ENCODE data around the gene FAM3A. TPM values are rescaled to one million over a fixed set of nuclear protein-coding genes. Genes with fewer than 3 reads are reported as not detected.
"Not testable (repeated sequence)": the region's sequence is repeated elsewhere in the genome, so short reads cannot be mapped to it uniquely, and the experiment has no call there.

Gene FAM3A
- total RNA-seq, 2 experiments from 2014 or later: 17.8 to 21.4 TPM

DNA sequence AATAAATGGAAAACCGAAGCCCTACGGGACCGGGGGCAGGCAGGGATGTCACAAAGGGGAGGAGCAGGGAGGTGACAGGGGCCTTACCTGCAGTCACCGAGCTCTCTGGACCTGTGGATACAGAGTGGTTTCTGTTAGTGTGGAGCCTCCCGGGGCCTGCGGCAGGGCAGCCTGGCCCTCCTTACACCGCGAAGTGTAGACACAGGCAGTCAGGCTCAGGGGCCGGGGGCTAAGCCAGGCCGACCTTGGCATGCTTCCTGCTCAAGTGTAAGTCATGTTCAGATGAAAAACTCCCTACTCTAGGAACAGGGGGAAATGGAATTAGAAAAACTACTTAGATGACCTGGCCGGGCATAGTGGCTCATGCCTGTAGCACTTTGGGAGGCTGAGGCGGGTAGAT lies 4.3 kb downstream of the FAM3A start:
- no peaks in the 10 kb centered on the region for H3K9me3 Mint-ChIP-seq

DNA sequence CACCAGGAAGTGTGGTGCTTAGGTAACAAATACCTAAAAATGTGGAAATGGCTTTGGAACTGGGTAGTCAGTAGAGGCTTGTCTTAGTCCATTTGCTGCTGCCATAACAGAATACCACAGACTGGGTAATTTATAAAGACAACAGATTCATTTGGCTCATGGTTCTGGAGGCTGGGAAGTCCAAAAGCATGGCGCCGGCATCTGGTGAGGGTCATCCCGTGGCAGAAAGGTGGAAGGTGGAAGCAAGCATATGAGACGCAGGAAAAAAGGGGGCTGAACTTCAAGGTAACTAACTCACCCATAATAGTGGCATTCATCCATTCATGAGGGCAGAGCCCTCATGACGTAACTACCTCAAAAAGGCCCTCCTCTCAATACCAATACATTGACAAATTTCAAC lies 6.6 kb downstream of the FAM3A start:
- peaks cover 19% of the 10 kb centered on the region for H3K4me1 Mint-ChIP-seq (ENCODE audit: low read depth)
- DNase-seq: no peak
- intact Hi-C loops (cut with micrococcal nuclease): no loop called here
- no peaks in the 10 kb centered on the region for H3K9me3 Mint-ChIP-seq
- H3K36me3 Mint-ChIP-seq (ENCODE audit: low read depth): peaks cover 13% of the 10 kb centered on the region
- no peak overlapping the region for H3K4me3 Mint-ChIP-seq
- CTCF ChIA-PET: no interaction called here
- no peak overlapping the region for H3K27ac Mint-ChIP-seq
- H3K27me3 Mint-ChIP-seq (ENCODE audit: low read depth): no peaks in the 10 kb centered on the region

More for the DNA sequence above, 4.3 kb downstream of the FAM3A start:
- intact Hi-C loops (cut with micrococcal nuclease): no loop called here
- Mint-ChIP-seq H3K27ac (peak overlapping the region; percentile 36), H3K36me3 (ENCODE audit: low read depth) (peaks cover 13% of the 10 kb centered on the region), H3K4me1 (ENCODE audit: low read depth) (peaks cover 24% of the 10 kb centered on the region), H3K4me3 (no peak overlapping the region), H3K27me3 (ENCODE audit: low read depth) (no peaks in the 10 kb centered on the region)
- DNase-seq: no peak
- CTCF ChIA-PET: no interaction called here

DNA sequence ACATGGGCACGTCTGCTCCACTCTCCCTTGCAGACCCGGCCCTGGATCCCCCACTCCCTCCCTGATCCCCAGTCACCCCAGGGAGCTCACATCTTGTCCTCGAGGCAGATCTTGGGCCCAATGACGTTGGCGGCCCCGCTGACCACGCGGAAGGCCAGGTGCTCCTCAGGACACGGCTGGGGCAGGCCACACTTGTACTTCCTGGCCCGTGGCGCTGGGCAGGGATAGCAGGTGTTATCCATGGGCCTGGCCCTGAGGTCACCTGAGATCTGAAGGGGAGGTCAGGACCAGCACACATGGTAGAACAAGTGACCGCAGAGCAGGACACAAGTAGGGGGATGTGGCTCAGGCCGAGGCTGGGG lies 7.7 kb downstream of the FAM3A start:
- Mint-ChIP-seq H3K27ac (peak overlapping the region; percentile 46), H3K4me1 (ENCODE audit: low read depth) (peaks cover 13% of the 10 kb centered on the region), H3K9me3 (no peaks in the 10 kb centered on the region), H3K36me3 (ENCODE audit: low read depth) (peaks cover 13% of the 10 kb centered on the region), H3K27me3 (ENCODE audit: low read depth) (no peaks in the 10 kb centered on the region), H3K4me3 (no peak overlapping the region)
- intact Hi-C loops (cut with micrococcal nuclease): no loop called here
- CTCF ChIA-PET: no interaction called here
- no peak for DNase-seq

DNA sequence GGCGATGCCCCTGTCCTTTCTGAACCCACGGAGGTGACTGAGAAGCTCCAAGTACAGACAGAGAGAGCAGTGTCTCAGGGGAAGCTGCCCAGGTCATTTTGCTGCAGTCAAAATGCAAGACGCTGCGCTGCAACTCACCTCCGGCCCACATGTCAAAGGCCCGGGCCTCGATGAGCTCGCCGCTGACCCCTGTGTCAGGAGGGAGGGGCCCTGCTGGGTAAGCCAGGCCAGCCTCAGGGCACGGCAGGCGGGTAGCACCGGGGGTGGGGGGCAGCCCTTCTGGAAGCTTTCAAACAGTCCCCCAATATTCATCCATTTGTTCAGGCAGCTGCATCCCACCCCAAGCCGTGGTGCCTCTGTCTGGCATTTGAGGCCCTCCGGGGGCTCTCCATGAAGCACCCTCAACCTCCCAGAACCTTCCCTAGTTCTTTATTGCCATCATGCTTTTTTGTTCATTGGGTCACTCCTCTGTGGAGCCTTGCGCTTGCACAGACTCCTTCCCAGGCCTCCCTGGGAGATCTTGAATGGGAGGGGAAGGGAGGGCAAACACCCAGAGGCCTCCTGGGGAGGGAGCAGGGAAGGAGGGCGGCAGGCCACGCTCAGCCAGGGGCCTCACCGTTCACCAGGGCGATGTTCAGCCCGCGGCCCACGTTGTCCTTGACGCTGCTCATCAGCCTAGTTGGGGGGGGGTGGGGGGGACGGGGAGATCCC lies 8.2 kb downstream of the FAM3A start:
- H3K27ac Mint-ChIP-seq: no peak overlapping the region
- CTCF ChIA-PET: no interaction called here
- peaks cover 12% of the 10 kb centered on the region for H3K4me1 Mint-ChIP-seq (ENCODE audit: low read depth)
- no peaks in the 10 kb centered on the region for H3K9me3 Mint-ChIP-seq
- no peak overlapping the region for H3K4me3 Mint-ChIP-seq
- H3K36me3 Mint-ChIP-seq (ENCODE audit: low read depth): peaks cover 13% of the 10 kb centered on the region
- intact Hi-C loops (cut with micrococcal nuclease): no loop called here
- no peak for DNase-seq
- no peaks in the 10 kb centered on the region for H3K27me3 Mint-ChIP-seq (ENCODE audit: low read depth)

DNA sequence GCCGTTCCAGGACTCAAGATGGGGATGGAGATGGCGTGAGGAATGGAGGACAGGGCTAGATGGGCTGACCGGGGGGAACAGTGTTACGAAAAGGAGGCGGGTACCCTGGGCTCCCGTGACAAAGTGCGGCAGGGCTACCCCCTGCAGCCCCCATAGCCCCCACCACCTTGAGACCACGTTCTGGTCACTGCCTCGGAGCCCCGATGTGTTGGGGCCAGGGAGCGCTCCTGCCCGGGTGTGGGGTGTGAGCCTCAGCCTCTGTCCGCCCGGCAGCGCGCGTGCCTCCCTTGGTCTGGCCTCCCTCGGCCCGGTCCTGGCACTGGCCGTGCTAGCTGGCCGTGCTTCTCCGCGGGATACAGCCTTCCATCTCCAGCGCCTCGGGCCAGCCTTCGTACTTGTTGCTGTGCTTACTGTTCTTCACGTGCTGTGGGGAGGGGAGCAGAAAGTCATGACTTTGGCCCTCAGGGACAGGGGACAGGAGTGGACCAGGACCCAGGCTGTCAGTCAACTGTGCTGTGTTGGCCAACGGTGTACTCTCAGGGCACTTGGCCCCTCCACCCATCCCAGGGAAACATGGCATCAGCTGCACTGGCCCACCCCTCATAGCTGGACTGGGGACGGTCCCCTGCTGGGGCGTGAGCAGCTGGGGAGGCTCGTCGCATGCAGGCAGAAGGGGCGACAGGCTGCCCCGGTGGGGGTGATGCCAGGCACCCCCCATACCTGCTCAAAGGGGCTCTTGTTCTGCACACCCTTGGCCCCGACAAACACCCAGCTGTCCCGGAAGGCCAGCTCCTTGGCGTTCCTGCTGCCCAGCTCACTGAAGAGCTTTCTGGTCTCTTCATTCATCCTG lies 9.3 kb downstream of the FAM3A start:
- intact Hi-C loops (cut with micrococcal nuclease): no loop called here
- Mint-ChIP-seq H3K27ac (no peak overlapping the region), H3K27me3 (ENCODE audit: low read depth) (no peaks in the 10 kb centered on the region), H3K4me3 (no peak overlapping the region), H3K9me3 (no peaks in the 10 kb centered on the region), H3K4me1 (ENCODE audit: low read depth) (peaks cover 2% of the 10 kb centered on the region), H3K36me3 (ENCODE audit: low read depth) (peaks cover 13% of the 10 kb centered on the region)
- CTCF ChIA-PET: no interaction called here
- no peak for DNase-seq

DNA sequence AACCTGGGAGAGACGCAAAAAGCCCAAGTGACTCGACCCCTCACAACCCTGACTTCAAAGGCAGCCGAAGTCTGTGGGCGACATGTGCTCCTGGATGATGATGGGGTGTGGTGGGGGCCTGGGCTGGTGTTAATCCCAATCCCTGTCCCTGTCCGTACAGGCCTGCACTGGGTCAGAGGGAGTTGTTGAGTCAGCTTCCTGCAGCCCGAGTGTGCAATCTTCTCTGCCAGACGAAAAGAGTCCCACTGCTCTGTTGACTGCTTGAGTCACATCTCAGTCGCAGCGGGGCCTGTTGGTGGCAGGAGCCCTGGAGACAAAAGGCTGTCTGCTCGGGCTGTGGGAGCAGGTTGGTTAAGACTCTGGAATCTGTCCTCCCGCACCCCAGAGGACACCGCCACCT lies 10.3 kb downstream of the FAM3A start:
- Mint-ChIP-seq H3K4me3 (no peak overlapping the region), H3K27ac (no peak overlapping the region), H3K4me1 (ENCODE audit: low read depth) (no peaks in the 10 kb centered on the region), H3K27me3 (ENCODE audit: low read depth) (no peaks in the 10 kb centered on the region), H3K9me3 (no peaks in the 10 kb centered on the region), H3K36me3 (ENCODE audit: low read depth) (peaks cover 10% of the 10 kb centered on the region)
- CTCF ChIA-PET: no interaction called here
- no peak for DNase-seq
- intact Hi-C loops (cut with micrococcal nuclease): no loop called here

DNA sequence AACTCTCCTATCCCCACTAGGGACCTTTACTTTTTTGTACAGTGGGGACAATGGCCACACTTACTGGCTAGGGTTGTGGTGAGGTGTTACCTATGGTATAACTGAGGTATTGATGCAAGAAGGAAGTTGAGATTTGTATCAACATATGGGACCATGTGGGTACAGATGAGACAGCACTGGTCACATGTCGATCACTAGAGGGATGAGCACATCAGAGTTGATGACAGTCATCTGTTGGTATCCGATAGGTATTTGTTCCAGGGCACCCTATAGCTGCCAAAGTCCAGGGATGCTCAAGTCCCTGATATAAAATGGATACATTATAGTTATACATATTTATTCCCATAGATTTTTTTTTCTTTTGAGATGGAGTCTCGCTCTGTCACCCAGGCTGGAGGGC lies 13.0 kb downstream of the FAM3A start:
- no peak for DNase-seq
- peaks cover 1% of the 10 kb centered on the region for H3K36me3 Mint-ChIP-seq (ENCODE audit: low read depth)
- H3K4me3 Mint-ChIP-seq: no peak overlapping the region
- CTCF ChIA-PET: no interaction called here
- H3K27me3 Mint-ChIP-seq (ENCODE audit: low read depth): no peaks in the 10 kb centered on the region
- no peaks in the 10 kb centered on the region for H3K4me1 Mint-ChIP-seq (ENCODE audit: low read depth)
- H3K9me3 Mint-ChIP-seq: no peaks in the 10 kb centered on the region
- intact Hi-C loops (cut with micrococcal nuclease): no loop called here
- no peak overlapping the region for H3K27ac Mint-ChIP-seq

DNA sequence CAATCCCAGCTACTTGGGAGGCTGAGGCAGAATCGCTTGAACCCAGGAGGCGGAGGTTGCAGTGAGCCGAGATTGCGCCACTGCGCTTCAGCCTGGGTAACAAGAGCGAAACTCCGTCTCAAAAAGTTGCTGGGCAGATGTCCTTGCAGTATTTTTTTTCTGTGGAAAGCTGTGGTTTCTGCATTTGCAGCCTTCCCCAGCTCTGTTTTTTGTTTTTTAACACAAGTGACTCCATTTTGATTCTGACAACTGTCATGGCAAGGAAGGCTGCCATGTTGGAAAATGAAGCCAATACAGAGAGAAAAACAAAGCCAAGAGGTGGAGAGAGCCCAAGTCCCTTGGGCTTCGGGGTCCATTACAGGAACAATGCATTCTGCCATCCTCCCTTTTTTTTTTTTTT lies 13.9 kb downstream of the FAM3A start:
- Mint-ChIP-seq H3K36me3 (ENCODE audit: low read depth) (peaks cover 1% of the 10 kb centered on the region), H3K4me3 (no peak overlapping the region), H3K4me1 (ENCODE audit: low read depth) (no peaks in the 10 kb centered on the region), H3K9me3 (no peaks in the 10 kb centered on the region), H3K27me3 (ENCODE audit: low read depth) (no peaks in the 10 kb centered on the region), H3K27ac (no peak overlapping the region)
- intact Hi-C loops (cut with micrococcal nuclease): no loop called here
- no peak for DNase-seq
- CTCF ChIA-PET: interaction anchor here (0.6 kb wide), 2 partner anchors 25 to 43 kb away, joined by 3 to 5 read pairs; no protein-coding TSS in a partner anchor

DNA sequence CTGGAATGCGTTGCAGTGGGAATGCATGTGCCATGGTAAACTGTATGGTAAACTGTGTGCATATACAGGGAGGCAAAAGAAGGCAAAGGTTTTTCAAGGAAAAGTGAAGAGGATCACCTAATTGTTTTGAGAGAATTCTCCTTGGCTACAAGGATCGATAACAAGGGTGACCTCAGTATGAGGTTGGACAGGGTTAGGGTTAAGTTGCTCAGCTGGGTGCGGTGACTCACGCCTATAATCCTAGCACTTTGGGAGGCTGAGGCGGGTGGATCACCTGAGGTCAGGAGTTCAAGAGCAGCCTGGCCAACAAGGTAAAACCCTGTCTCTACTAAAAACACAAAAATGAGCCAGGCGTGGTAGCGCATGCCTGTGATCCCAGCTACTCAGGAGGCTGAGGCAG lies 14.6 kb downstream of the FAM3A start:
- H3K9me3 Mint-ChIP-seq; CTCF ChIA-PET; H3K36me3 Mint-ChIP-seq (ENCODE audit: low read depth); H3K4me3 Mint-ChIP-seq; DNase-seq; H3K27ac Mint-ChIP-seq; H3K4me1 Mint-ChIP-seq (ENCODE audit: low read depth); H3K27me3 Mint-ChIP-seq (ENCODE audit: low read depth); intact Hi-C loops (cut with micrococcal nuclease): not testable (repeated sequence)

DNA sequence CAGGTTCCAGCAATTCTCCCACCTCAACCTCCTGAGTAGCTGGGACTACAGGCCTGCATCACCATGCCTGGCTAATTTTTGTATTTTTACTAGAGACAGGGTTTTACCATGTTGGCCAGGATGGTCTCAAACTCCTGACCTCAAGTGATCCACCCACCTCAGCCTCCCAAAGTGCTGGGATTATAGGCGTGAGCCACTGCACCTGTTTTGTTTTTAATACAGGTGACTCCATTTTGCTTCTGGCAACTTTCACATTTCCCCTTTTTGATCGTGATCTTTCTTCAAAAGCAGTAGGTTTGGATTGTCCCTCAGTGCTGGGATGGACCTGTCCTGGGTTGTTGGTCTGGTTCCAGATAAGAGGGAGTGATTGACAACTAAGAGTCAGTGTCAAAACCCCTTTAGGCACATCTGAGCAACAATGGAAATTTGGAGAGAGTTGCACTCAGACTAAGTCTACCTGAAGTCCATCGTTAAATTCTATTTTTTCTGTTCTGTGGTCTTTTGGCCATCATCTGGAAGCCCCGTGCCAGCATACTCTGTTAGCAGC lies 19.4 kb downstream of the FAM3A start:
- H3K27ac Mint-ChIP-seq; H3K36me3 Mint-ChIP-seq (ENCODE audit: low read depth); intact Hi-C loops (cut with micrococcal nuclease); H3K27me3 Mint-ChIP-seq (ENCODE audit: low read depth); H3K4me3 Mint-ChIP-seq; H3K4me1 Mint-ChIP-seq (ENCODE audit: low read depth); H3K9me3 Mint-ChIP-seq; CTCF ChIA-PET; DNase-seq: not testable (repeated sequence)

DNA sequence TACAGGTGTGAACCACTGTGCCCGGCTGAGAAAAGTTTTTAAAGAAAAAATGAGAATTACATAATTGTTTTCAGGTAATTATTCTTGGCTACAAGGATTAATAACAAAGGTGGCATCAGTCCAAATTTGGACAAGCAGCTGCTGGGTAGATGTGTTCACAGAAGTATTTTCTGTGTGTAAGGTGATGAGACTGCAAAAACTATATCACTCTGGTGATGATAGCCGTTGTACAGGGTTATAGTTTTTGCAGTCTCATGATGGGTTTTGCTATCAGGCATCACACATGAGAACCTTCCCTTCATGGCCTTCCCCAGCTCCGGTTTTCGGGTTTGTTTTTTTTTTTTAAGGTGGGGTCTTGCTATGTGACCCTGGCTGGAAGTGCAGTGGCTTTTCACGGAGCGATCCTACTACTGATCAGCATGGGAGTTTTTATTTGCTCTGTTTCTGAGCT lies 20.5 kb downstream of the FAM3A start:
- Mint-ChIP-seq H3K27me3 (ENCODE audit: low read depth) (no peaks in the 10 kb centered on the region), H3K9me3 (no peaks in the 10 kb centered on the region), H3K36me3 (ENCODE audit: low read depth) (no peaks in the 10 kb centered on the region), H3K4me1 (ENCODE audit: low read depth) (peaks cover 5% of the 10 kb centered on the region), H3K4me3 (no peak overlapping the region), H3K27ac (no peak overlapping the region)
- CTCF ChIA-PET: interaction anchor here (0.6 kb wide), 1 partner anchor 18 kb away, joined by 3 read pairs; no protein-coding TSS in a partner anchor
- DNase-seq: no peak
- intact Hi-C loops (cut with micrococcal nuclease): no loop called here

DNA sequence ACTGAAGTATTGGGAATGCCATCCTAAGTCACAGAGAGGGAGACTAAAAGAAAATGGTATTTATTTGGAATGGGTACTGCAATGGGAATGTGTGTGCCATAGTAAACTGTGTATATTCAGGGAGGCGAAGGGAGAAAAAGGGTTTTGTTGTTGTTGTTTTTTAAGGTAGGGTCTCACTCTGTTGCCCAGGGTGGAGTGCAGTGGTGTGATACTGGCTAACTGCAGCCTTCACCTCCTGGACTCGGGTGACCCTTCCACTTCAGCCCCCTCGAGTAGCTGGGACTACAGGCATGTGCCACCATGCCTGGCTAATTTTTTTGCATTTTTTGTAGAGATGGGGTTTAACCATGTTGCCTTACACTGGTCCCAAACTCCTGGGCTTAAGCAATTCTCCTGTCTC lies 21.3 kb downstream of the FAM3A start:
- Mint-ChIP-seq H3K9me3 (no peaks in the 10 kb centered on the region), H3K36me3 (ENCODE audit: low read depth) (no peaks in the 10 kb centered on the region), H3K27ac (no peak overlapping the region), H3K27me3 (ENCODE audit: low read depth) (no peaks in the 10 kb centered on the region), H3K4me1 (ENCODE audit: low read depth) (peaks cover 6% of the 10 kb centered on the region), H3K4me3 (no peak overlapping the region)
- intact Hi-C loops (cut with micrococcal nuclease): no loop called here
- CTCF ChIA-PET: no interaction called here
- DNase-seq: no peak
